ENCODE measurements around the gene ROBO1.

The ROBO1 gene

DNA sequence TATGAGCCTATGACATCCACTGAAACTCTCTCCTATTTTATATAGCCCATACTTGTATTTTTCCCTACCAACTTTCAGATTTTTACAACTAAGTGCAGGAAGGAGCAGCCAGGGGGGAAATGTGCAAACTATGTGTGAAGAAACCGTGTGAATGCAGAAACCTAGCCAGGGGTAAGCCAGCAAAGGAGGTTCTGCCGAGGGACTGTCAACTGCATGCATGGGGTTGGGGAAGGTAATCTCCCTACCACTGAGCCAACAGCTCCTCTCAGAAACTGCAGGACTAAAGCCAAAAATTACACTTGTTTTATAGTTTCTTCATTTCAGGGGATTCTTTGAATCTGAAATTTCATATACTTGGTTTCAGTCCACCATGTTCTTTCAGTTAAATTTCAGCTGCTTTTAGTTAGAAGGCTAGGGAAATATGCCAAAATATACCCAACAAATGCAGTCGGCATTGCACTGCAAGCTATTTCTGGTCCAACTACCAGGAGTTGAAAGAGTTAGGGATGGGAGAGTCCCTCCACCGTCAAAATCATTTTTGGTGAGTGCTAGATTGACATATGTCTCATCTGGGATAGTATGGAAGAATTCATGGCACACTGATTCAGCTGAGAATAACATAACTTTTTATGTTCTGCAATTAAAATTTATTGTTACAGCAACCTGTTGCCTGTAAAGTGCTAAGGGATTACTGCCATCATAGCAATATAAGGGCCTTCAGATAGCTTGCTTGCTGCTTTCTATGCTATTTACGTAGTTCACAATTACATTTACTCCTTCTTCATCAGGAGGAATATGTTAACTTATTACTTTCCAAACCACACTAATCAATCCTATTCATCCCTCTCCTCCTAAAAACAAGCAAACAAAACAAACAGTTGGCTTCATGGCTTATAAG lies 904.2 kb downstream of the ROBO1 start:
- no peak for DNase-seq

DNA sequence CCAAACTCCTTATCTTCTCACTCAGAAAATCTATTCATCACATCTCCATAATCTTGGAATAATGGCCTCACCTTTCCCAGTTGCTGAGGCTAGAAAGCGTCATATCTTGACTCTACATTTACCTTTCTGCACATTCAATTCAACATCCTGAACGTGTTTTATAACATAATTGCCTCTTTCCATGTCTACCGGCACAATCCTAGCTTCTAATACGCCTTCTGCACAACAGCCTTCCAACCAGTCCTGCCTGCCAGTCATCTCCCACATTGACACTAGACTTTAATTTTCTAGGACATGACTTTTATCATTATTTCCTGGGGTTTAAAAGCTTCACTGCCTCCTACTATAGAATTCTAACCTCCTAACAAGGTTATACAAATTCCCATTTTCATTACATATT lies 906.6 kb downstream of the ROBO1 start:
- no peak for DNase-seq

DNA sequence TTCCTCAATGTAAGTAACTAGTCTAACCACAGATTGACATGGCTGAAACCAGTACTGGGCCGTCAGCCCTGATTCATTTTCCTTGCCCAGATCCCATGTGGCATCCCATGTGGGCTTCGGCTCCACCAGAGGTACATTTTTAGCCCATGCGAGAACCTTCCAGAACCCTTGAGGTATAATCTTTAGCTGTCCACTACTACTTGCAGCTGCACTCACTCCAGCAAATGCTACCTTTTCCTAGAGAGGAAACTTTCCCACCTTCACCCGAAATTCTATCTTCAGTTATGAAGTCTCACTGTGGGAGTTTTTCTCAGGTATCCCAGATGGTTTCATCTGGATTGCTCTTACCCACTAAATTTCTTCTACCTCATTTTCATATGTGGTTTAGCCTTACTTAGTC lies 907.2 kb downstream of the ROBO1 start:
- no peak for DNase-seq

DNA sequence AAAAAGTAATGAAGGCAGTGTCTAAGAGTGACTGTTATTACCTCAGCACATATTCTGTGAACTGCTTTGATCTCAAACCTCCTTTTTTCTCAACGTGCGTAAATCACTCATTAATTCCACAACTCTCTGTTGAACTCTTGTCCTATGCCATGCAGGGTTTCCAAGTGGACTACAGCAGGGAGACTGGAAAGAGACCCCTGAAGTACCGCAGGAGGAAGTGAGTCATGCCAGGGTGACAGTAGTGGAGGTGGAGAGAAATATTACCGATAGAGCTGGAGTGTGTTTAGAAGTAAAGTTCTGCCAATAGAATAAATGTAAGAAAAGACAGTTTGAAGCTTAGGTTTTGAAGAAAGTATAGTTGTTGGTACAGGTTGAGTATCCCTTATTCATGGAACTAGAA lies 908.9 kb downstream of the ROBO1 start:
- no peak for DNase-seq

DNA sequence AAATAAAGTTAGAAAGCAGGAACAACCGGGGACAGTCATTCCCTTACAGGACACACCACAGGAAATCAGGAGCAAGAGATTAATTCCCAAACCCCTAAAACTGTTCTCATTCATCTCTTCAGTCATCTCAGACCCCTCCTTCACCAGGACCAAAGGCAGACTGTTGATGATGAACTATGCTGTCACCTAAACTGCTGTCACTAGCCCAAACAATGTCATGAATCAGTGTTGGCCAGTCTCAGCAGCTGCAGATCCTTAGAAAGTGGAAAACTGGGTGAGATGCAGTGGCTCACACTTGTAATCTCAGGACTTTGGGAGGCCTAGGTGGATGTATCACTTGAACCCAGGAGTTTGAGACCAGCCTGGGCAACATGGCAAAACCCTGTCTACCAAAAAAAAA lies 909.6 kb downstream of the ROBO1 start:
- DNase-seq: no peak

DNA sequence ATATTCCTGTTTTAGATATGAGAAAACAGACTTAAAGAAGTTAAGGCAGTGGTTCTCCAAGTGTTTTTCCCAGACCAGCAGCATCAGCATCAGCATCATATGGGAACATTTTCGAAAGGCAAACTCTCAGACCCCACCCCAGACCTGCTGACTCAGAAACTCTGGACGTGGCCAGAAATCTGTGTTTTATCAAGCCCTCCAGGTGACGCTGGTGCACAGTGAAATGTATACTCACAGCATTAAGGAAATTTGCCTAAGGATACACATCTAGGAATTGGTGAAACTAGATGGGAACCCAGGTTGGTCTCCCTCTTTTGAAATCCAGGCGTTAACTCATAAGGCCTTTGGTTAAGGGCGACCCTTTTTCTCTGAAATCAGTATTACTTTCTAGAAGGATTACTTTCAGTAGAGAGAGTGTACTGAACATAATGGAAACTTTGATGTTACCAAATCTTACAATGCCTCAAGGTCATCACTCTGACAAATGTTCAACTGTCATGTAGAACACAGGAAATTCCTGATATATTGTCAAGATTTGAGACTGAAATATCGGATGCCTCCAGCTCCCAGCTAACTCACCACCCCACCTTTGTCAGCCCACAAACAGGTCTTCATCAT lies 910.2 kb downstream of the ROBO1 start:
- DNase-seq: no peak

DNA sequence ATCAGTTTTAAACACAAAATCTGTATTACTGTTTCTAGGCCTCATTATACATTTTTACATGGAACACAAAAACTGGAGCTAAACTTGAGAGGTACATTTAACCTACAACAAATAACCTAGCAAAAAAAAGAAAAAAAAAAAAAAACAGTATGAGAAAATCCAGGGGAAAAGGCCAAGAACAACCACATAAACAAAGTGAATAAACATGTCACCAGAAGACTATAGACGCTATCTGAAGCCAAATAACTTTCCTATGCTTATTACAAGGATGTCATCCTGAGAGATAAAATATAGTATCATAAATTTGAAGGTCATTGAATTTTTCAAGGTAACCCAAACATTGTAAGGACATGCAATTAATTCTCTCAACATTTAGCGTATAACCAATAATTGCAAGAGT lies 911.6 kb downstream of the ROBO1 start:
- no peak for DNase-seq

DNA sequence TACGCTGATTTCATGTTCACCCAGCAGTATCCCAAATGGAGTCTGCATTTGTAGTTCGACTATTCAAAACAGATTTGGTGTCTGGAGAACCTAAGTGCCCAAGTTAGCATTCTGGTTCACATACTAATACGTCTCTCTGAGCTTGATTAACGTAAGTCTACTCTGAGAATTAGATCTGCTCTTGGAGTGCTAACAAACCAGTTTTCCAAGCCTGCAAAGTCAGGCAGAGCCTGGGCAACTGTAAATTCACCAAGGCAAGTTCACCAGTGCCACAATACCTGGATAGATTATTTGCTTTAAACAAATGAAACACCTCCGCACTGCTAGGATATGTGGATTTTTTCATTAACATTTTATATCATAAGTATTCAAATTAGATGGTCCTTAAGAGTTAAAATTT lies 912.6 kb downstream of the ROBO1 start:
- no peak for DNase-seq

DNA sequence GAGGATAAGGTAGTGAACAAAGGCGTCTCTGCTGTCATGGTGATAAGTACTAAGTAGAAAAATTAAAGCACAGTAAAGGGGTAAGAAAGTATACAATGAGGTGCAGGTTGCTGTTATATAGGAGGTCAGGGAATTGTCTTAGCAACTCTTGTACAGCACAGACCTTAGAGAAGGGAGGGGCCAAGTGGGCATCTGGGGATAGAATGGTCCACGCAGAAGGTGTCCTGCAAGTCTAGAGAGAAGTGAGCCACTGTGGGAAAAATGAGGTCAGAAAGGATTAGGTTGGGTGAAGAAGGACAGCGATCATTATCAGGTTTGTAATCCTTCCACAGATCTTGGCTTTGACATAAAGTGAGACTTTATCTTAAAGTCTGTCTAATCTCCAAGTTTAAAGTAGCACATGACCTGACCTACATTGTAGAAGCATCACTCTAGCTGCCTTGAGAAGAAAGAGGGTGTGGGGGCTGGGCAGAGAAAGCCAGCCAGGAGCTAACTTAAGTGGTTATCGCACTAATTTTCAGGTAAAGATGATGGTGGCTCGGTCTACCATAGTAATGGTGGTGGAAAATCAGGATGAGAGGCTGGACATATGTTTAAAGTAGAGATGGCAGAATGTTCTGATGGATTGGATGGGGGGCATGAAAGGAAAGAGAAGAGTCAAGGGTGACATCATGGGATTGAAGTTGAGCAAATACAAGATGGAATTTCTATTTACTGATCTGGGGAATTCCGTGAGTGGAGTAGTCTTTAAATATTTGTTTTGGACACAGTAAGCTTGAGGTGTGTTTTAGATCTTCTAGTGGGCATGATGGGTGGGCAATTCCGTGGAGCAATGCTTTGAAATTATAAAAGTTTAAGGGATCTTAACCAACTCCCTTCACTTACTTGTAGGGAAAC lies 919.2 kb downstream of the ROBO1 start:
- no peak for DNase-seq

DNA sequence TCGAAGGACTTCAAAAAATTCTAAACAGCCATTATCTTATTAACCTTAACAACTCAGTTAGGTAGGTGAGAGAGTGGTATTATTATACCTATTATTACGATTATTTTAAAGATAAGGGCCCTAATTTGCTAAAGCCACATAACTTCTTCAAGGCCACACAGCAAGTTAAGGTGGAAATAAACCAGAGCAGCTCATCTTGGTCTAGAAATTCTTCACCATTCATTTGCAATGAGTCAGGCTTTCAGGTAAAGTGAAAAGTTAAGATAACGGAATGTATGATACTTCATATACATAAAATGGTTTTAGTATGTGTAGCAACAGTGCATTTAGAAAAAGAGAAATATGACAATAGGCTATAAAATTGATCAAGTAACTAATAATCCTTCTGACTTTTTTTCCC lies 920.2 kb downstream of the ROBO1 start:
- no peak for DNase-seq

DNA sequence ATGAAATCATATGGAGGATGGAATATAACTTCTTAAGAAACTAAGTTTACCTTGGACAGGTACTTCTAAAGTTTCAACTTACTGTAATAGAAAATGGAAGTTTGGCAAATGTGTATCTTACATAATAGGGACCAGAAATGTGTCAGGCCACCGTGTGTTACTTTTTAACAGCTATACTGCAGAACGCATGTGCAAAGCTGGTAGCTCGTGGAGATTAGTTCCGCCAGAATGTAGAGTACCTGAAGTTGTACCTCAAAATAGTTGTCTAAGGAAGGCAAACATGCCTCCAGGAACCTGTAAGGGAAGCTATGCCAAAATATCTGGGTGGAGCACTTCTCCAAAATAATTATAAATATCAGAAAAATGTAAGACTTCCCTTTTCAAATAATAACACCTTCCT lies 920.6 kb downstream of the ROBO1 start:
- no peak for DNase-seq

DNA sequence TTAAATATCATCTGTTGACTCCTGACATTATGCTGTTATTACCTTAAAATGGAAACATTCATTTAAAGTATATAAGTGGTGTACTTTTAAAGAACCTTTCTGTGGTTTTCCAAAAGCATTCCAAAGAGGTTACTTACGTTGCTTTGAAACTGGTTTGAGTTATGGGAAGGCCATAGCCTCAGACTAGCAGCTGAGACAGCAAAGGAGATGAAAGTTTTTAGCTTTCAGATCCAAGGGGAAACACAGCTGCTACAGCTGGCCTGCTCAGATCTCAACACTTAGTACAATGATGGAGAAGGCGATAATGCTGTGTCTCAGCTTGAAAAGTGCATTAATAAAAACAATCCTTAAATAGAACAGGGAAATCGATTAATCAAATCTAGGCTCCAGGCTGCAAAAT lies 921.1 kb downstream of the ROBO1 start:
- DNase-seq: no peak

DNA sequence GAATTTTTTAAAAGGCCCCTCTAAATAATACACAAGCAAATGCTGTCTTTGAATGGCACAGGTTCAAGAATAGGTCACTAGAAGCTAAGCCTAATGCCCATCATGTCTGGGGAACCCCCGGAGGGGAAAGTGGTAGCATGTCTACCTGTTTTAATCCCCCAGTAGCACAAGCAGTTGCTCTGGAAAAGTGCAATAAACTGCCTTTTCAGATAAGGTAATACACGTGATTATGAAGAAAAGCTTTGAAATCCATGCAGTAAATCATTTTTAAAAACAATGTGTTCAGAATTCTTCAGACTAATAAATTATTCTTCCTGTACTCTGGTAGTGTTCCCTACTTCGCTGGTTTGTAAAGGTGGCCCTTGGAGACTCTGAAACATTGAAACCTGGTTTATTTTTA lies 922.2 kb downstream of the ROBO1 start:
- DNase-seq: no peak

DNA sequence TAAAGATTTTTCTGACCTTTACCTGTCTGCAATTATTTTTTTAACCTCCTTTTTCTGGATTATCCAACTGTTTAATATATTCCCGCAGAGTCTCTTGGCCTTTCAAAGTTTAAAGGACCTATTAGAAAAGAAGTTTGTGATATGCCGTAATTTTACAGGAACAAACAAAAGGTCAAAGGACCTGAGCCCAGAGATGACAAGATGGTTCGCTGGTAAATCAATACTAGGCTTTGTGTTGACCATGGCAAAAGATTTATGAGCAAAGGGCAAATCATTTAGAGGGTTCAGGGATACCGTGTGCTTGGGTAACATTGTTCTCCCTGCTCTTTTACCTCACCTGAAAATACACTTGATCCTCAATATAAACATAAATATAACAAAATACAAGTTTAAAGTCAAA lies 923.5 kb downstream of the ROBO1 start:
- no peak for DNase-seq

DNA sequence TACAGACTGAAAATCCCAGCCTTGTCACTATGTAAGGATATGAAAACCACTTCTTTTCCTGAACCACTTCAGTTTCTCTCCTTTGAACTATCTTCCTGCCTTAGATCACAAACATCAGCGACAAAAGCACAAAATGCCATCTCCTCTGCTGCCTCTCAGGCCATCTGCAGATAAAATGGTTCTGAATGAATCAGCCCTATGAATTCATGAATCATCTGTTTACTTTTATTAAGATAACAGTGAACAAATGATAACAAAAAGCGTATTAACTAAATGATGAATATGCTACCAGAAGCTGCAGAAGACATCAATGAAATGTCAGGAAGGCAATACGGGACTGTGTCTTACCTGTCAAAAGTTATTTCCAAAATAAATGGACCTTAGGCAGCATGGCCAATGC lies 928.1 kb downstream of the ROBO1 start:
- DNase-seq: no peak

DNA sequence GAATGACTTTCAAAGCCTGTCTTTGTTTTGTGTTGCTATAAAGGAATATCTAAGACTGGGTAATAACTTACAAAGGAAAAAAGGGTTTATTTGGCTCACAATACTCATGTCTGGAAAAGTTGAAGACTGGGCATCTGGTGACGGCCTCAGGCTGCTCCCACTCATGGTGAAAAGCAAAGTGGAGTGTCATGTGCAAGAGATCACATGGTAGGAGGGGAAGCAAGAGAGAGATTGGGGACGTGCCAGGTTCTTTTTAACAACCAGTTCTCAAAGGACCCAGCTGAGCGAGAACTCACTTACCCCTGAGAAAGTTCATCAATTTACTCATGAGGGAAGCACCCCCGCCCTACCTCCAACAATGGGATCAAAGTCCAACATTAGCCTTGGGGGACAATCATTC lies 929.4 kb downstream of the ROBO1 start:
- DNase-seq: no peak

DNA sequence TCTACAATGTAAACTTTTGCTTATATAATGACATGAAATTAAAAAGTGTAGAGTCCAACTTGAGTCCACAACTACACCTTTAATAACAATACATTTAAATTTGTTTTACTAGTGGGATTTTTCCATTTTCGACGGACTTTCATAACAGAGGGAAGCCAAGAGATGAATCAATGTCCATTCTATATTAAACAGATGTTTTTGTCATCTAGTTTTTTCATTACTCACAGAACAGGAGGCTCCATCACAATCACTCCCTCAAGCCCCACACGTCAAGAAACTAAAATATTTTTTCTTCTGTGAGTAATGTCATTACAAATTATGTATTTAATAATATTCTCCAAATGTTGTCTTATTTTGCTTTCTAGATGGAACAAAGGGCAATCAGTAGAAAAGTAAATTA lies 932.9 kb downstream of the ROBO1 start:
- no peak for DNase-seq

DNA sequence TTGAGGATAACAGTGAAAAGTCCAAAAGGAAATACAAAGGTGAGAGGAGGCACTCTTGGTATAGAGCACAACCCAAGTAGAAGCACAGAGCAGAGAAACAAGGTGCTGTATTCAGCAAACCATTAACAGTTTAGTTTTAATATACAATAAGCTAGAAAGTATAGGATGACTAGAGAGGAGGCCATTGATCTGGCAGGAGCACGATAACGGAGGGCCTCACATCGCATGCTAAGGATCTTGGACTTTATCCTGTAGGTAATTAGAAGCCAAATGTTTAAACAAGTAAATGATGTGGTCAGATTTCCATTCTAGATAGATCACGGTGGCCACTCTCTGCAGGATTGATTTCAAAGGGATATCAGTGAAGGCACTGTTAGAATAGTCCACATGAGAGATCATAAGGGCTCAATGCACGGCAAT lies 935.0 kb downstream of the ROBO1 start:
- no peak for DNase-seq

DNA sequence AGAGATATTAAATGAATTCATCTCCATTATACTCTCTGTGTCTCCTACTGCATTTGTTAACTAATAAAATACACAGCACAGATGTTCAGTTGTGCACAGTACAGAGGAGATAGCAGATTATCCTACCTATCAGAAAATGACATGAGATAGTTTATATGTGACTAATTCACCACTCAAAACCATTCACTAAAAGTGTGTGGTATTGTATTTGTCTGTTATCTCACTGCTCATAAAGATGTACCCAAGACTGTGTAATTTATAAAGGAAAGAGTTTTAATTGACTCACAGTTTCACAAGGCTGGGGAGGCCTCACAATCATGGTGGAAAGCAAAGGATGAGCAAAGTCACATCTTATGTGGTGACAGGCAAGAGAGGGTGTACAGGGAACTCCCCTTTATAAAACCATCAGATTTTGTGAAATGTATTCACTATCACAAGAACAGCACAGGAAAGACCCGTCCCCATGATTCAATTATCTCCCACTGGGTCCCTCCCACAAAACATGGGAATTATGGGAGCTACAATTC lies 936.3 kb downstream of the ROBO1 start:
- no peak for DNase-seq

DNA sequence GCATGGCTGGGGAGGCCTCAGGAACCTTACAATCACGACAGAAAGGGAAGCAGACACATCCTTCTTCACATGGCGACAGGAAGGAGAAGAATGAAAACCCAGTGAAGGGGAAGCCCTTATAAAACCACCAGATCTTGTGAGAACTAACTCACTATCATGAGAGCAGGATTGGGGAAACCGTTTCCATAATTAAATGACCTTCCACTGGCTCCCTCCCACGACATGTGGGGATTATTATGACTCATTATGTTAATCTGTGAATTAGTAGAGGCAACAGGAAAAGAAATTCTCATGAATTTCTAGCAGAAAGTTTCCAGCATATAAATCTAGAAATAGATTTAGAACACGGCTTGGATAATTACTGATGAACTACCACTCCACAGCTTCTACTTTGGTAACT lies 937.3 kb downstream of the ROBO1 start:
- DNase-seq: no peak

DNA sequence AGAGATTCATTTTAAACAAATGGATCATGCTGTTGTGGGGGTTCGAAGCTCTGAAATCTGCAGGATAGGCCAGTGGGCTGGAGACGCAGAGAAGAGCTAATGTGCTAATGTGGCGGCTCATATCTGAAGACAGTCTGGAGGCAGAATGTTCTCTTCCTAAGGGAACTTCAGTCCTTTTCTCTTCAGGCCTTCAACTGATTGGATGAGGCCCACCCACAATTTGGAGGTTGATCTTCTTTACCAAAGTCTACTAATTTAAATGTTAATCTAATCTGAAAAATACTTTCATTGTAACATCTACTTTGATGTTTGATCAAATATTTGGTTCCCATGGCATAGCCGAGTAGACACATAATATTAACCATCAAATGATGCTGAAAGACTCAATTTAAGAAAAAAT lies 940.2 kb downstream of the ROBO1 start:
- DNase-seq: no peak

DNA sequence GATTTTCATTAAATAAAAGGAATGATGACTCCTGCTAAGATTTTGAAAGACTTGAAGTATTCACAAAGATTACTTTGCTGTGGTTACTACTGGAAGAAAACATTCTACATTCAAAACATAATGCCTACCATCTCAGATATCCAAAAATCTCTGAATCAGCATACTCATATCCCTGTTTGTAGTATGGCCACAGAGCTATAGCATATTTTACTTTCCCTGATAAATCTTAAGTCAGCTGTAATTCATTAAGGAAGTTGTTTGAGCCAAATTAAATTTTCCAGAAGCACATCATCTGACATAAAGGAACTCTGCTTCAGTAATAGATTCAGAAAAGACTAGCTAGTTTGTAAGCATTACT lies 942.0 kb downstream of the ROBO1 start:
- no peak for DNase-seq

DNA sequence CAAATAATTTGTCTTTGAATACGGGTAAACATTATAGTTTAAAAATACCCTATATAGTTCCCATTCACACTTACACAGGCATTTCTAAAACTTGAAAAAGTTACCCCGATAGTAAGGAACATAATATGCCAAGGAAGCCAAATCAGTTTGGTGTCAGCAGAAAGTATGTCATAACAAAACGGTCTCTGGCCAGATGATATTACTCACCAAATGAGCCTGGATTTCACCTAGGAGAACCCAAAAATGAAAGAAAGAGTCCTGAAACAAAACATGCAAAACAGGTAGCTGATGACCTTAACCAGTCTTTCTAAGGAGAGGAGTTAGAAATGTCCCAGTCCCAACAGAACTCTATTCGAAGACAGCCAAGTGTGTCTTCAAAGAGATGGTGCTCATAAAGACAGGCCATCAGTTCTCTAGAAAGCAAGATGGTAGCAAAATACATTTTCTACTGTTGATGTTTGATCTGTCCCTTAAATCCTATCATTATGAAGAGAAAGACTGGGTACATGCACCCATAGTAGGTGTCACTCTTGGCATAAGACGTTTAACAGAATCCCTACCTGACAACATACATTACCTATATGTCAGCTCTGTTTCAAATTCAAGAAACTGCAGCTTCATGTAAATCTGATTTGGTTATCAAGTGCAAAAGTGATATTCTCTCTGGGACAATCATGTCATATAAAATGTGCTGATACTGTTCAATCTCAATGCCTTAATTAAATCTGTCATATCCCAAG lies 942.5 kb downstream of the ROBO1 start:
- no peak for DNase-seq

Measured in stimulated activated CD4-positive, alpha-beta T cell treated with anti-CD3 and anti-CD28 coated beads, Interleukin-2, amount 100 ng/mL, for 24 hours (primary cell).